ENCODE results near the gene CORO7.
"Not testable (repeated sequence)": the region's sequence is repeated elsewhere in the genome, so short reads cannot be mapped to it uniquely, and the experiment has no call there.

CORO7 gene

DNA sequence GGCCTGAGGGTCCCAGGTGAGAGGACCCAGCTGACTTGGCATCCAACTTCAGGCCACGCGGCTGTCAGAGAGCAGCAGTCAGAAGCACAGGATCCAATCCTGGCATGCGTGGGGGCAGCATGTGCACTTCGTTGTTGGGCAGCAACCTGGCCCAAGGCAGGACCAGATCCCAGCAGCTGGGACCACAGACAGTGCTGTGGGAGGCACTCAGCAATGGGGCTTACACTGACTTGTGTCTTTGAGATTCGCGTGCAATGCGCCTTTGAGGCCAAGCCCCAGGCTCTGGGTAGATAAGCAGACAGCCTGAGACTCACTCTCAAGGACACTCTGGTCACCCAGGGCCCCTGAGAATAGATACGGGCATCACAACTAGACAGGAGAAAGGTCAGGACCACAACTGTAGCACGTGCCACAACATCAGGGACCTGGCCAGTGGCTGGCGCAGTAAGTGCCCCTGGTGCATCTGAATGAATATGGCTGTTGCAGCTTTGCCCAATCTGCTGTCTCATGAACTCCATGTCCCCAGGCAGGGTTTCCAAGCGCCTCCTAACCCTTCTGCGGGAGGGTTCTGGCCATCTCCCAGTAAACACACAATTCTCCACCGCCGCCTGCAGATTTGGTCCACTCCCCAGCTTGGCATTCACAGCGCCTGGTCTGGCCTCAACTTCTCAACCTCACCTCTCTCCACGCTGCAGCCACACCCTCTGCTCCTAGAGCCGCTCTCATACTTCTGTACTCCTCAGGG, 68.5 kb downstream of the CORO7 start:
- H3K4me1 ChIP-seq (ENCODE audit: control insufficient read depth, insufficient read depth, low read length) = peaks cover 28% of the 10 kb centered on the region
- no peaks in the 10 kb centered on the region for H3K27me3 ChIP-seq (ENCODE audit: control insufficient read depth in 1 of 2, insufficient read depth in 2 of 2, low read length in 2 of 2)
- no peak overlapping the region for H3K4me3 ChIP-seq (ENCODE audit: low read length in 2 of 2)
- H3K36me3 ChIP-seq (ENCODE audit: control insufficient read depth in 2 of 2, insufficient read depth in 2 of 2, low read length in 2 of 2) = no peaks in the 10 kb centered on the region
- H3K9me3 ChIP-seq (ENCODE audit: control insufficient read depth in 2 of 2, low read length in 2 of 2) = no peaks in the 10 kb centered on the region
- no peak overlapping the region for H3K9ac ChIP-seq (ENCODE audit: low read length in 2 of 2)
- H3K27ac ChIP-seq (ENCODE audit: low read length) = peak overlapping the region; percentile 24

DNA sequence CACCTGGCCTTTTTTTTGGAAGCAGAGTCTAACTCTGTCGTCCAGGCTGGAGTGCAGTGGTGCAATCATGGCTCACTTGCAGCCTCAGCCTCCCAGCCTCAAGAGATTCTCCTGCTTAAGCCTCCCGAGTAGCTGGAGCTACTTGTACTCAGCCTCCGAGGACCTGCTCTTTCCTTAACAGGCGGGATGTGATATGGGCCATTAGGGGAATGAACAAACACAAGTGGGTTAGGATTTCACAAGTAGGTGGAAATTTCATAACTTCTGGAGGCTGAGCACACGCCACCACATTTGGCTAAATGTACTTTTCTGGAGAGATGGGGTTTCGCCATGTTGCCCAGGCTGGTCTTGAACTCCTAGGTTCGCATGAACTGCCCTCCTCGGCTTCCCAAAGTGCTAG, 69.4 kb downstream of the CORO7 start:
- Histone ChIP-seq H3K4me3 (ENCODE audit: low read length in 2 of 2) (no peak overlapping the region), H3K4me1 (ENCODE audit: control insufficient read depth, insufficient read depth, low read length) (peaks cover 29% of the 10 kb centered on the region), H3K9ac (ENCODE audit: low read length in 2 of 2) (no peak overlapping the region), H3K36me3 (ENCODE audit: control insufficient read depth in 2 of 2, insufficient read depth in 2 of 2, low read length in 2 of 2) (no peaks in the 10 kb centered on the region), H3K9me3 (ENCODE audit: control insufficient read depth in 2 of 2, low read length in 2 of 2) (no peaks in the 10 kb centered on the region), H3K27me3 (ENCODE audit: control insufficient read depth in 1 of 2, insufficient read depth in 2 of 2, low read length in 2 of 2) (no peaks in the 10 kb centered on the region), H3K27ac (ENCODE audit: low read length) (no peak overlapping the region)

DNA sequence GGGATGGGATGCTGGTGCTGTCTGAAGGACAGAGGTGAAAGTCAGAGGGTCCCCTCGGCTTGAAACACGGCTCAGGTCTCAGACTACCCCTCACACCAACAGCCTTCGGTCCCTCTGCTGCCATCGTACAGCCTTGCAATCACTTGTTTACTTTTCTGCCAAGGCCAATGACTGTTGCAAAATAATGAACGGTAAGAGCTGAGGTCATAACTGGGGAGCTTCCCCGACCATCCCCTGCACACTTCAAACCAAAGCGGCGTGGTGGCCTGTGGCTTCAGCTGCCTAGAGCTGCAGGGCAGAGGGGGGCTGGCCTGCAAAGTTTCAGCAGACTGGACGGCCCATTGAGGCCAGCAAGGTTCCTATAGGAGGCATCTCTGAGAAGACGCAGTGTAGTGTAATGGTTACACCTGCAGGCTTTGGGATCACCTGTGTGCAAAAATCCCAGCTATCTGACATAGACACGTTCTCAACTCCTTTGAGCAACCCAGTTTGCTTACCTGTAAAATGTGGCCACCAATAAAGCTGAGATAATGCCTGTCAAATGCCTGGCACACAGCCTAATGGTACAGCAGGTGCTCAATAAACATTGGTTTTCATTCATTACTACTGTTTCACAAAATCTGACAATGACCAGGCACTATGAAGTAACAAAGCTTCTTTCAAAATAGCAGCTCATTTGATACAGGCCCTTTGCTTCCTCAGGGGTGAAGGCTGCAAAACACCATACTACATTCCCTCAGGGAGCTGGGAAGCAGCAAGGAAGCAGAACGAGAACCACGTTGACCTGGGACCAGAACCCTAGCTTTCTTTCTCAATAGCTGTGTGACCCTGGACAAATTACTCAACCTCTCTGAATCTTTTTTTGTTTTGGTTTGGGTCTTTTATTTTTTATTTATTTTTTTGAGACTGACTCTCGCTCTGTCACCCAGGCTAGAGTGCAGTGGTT, 70.3 kb downstream of the CORO7 start:
- Histone ChIP-seq H3K27ac (ENCODE audit: low read length) (no peak overlapping the region), H3K9ac (ENCODE audit: low read length in 2 of 2) (no peak overlapping the region), H3K4me1 (ENCODE audit: control insufficient read depth, insufficient read depth, low read length) (peaks cover 25% of the 10 kb centered on the region), H3K9me3 (ENCODE audit: control insufficient read depth in 2 of 2, low read length in 2 of 2) (no peaks in the 10 kb centered on the region), H3K36me3 (ENCODE audit: control insufficient read depth in 2 of 2, insufficient read depth in 2 of 2, low read length in 2 of 2) (peaks cover 0 to 1% of the 10 kb centered on the region in 2 donors), H3K4me3 (ENCODE audit: low read length in 2 of 2) (no peak overlapping the region), H3K27me3 (ENCODE audit: control insufficient read depth in 1 of 2, insufficient read depth in 2 of 2, low read length in 2 of 2) (no peaks in the 10 kb centered on the region)

DNA sequence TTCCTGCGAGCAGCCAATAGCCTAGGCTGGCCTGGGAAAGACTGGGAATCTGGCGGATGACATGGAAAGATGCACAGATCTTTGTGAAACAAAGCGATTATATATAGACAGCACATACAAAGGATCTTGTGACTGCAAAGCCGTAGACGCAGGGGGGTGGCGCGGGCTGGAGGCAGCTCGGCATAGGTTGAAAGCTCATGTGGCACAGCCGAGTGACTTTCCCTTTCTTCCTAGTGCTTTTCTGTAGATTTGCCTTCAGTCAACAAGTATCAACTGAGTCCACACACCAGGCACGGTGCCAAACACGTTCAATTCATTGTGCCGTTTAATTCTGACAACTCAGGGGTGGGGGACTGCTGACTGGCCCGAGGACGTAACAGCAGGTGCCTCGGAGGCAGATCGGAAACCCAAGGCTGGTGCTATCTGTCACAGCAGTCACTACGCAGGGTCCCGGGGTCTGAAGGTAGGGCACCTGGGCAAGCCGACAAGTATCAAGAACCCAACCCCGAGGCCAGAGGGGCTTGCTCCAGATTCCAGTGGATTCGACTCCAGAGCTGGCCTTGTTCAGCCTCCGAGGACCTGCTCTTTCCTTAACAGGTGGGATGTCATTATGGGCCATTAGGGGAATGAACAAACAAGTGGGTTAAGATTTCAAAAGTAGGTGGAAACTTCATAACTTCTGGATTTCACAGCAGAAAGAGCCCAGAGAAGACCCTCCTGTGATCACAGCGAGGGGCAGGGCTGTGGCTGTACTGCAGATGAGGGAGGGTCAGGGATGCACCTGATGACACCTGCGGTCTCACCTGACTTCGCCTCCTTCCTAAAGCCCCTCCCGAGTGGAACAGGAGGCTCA, 71.2 kb downstream of the CORO7 start:
- no peak overlapping the region for H3K27ac ChIP-seq (ENCODE audit: low read length)
- no peaks in the 10 kb centered on the region for H3K27me3 ChIP-seq (ENCODE audit: control insufficient read depth in 1 of 2, insufficient read depth in 2 of 2, low read length in 2 of 2)
- no peaks in the 10 kb centered on the region for H3K9me3 ChIP-seq (ENCODE audit: control insufficient read depth in 2 of 2, low read length in 2 of 2)
- peaks cover 0 to 9% of the 10 kb centered on the region in 2 donors for H3K36me3 ChIP-seq (ENCODE audit: control insufficient read depth in 2 of 2, insufficient read depth in 2 of 2, low read length in 2 of 2)
- no peak overlapping the region for H3K9ac ChIP-seq (ENCODE audit: low read length in 2 of 2)
- H3K4me3 ChIP-seq (ENCODE audit: low read length in 2 of 2) = no peak overlapping the region
- peaks cover 19% of the 10 kb centered on the region for H3K4me1 ChIP-seq (ENCODE audit: control insufficient read depth, insufficient read depth, low read length)

DNA sequence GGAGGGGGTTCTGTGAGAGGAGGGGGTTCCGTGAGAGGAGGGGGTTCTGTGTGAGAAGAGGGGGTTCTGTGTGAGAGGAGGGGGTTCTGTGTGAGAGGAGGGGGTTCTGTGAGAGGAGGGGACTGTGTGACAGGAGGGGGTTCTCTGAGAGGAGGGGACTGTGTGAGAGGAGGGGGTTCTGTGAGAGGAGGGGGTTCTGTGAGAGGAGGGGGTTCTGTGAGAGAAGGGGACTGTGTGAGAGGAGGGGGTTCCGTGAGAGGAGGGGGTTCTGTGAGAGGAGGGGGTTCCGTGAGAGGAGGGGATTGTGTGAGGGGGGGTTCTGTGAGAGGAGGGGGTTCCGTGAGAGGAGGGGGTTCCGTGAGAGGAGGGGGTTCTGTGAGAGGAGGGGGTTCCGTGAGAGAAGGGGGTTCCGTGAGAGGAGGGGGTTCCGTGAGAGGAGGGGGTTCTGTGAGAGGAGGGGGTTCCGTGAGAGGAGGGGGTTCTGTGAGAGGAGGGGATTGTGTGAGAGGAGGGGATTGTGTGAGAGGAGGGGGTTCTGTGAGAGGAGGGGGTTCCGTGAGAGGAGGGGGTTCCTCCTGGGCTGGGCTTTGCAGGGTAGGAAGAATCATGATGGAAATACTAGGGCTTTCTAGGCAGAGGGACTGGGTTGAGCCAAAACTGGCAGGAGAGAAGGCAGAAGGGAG, 72.0 kb downstream of the CORO7 start:
- H3K27me3 ChIP-seq (ENCODE audit: control insufficient read depth in 1 of 2, insufficient read depth in 2 of 2, low read length in 2 of 2); H3K36me3 ChIP-seq (ENCODE audit: control insufficient read depth in 2 of 2, insufficient read depth in 2 of 2, low read length in 2 of 2); H3K27ac ChIP-seq (ENCODE audit: low read length); H3K9me3 ChIP-seq (ENCODE audit: control insufficient read depth in 2 of 2, low read length in 2 of 2); H3K4me3 ChIP-seq (ENCODE audit: low read length in 2 of 2); H3K9ac ChIP-seq (ENCODE audit: low read length in 2 of 2): not testable (repeated sequence)
- H3K4me1 ChIP-seq (ENCODE audit: control insufficient read depth, insufficient read depth, low read length) = peaks cover 18% of the 10 kb centered on the region

DNA sequence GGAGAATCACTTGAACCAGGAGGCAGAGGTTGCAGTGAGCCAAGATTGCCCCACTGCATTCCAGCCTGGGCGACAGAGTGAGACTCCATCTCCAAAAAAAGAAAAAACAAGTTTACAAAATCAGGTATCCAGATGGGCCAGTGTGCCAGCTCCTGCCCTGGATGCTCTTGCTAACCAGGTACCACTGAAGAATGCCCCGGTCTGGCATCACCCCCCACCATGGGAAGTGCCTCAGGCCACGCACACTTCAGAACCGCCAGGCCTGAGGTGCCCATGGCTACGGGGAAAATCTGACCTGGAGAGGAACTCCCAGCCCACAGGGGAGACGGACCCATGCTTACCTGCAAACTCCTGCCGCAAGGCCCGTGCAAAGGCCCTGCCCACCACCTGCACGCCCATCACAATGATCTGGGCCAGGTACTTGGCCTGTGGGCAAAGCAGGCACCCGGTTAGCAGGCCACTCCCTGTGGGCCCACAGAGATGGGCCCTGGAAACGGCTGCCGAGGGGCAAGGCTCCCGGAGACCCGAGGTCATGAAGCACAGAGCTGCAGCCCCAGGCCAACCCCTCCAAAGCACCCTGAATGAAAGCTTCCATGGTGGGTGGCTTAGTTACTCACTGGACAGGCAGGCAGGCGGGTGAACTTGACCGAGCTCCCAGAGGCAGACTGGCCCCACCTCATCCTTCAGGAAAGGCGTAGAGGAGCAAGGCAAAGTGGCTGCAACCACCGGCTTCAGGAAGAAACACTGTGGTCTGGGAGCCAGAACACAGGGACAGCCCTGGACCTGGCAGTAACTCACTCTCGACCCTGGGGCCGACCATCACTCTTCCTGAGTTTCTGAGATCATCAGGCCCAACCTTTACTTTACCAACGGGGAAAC, 73.3 kb downstream of the CORO7 start:
- peaks cover 0 to 9% of the 10 kb centered on the region in 2 donors for H3K36me3 ChIP-seq (ENCODE audit: control insufficient read depth in 2 of 2, insufficient read depth in 2 of 2, low read length in 2 of 2)
- no peaks in the 10 kb centered on the region for H3K9me3 ChIP-seq (ENCODE audit: control insufficient read depth in 2 of 2, low read length in 2 of 2)
- H3K4me1 ChIP-seq (ENCODE audit: control insufficient read depth, insufficient read depth, low read length) = peaks cover 18% of the 10 kb centered on the region
- H3K27me3 ChIP-seq (ENCODE audit: control insufficient read depth in 1 of 2, insufficient read depth in 2 of 2, low read length in 2 of 2) = no peaks in the 10 kb centered on the region
- H3K9ac ChIP-seq (ENCODE audit: low read length in 2 of 2) = no peak overlapping the region
- no peak overlapping the region for H3K4me3 ChIP-seq (ENCODE audit: low read length in 2 of 2)
- H3K27ac ChIP-seq (ENCODE audit: low read length) = no peak overlapping the region

DNA sequence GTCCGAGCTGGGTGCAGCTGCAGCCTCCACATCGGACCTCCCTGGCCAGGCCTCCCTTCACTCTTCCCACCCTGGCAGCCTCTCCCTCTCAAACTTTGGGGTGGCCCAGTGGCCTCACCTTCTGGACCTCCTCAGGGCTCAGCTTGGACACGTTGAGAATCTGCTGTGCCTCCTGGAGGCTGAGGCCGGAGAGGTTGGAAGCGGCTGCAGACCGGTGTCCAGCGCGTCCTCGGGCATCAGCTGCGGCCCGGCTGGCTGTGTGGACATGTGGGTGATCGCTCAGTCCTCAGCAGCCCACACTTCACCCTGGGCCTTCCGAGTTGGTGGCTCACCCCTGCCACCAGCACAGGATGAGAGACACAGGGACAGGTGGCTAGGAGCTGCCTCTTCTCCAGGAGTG, 75.1 kb downstream of the CORO7 start:
- H3K9ac ChIP-seq (ENCODE audit: low read length in 2 of 2) = no peak overlapping the region
- no peaks in the 10 kb centered on the region for H3K27me3 ChIP-seq (ENCODE audit: control insufficient read depth in 1 of 2, insufficient read depth in 2 of 2, low read length in 2 of 2)
- no peak overlapping the region for H3K4me3 ChIP-seq (ENCODE audit: low read length in 2 of 2)
- peaks cover 4 to 12% of the 10 kb centered on the region in 2 donors for H3K36me3 ChIP-seq (ENCODE audit: control insufficient read depth in 2 of 2, insufficient read depth in 2 of 2, low read length in 2 of 2)
- H3K27ac ChIP-seq (ENCODE audit: low read length) = no peak overlapping the region
- peaks cover 18% of the 10 kb centered on the region for H3K4me1 ChIP-seq (ENCODE audit: control insufficient read depth, insufficient read depth, low read length)
- H3K9me3 ChIP-seq (ENCODE audit: control insufficient read depth in 2 of 2, low read length in 2 of 2) = no peaks in the 10 kb centered on the region

GRCh38 chr16:4340443-4340842, 76.0 kb downstream of the CORO7 start:
- H3K36me3 ChIP-seq (ENCODE audit: control insufficient read depth in 2 of 2, insufficient read depth in 2 of 2, low read length in 2 of 2) = peaks cover 9 to 18% of the 10 kb centered on the region in 2 donors
- H3K9me3 ChIP-seq (ENCODE audit: control insufficient read depth in 2 of 2, low read length in 2 of 2) = no peaks in the 10 kb centered on the region
- H3K4me3 ChIP-seq (ENCODE audit: low read length in 2 of 2) = no peak overlapping the region
- H3K4me1 ChIP-seq (ENCODE audit: control insufficient read depth, insufficient read depth, low read length) = peaks cover 18% of the 10 kb centered on the region
- no peak overlapping the region for H3K9ac ChIP-seq (ENCODE audit: low read length in 2 of 2)
- no peak overlapping the region for H3K27ac ChIP-seq (ENCODE audit: low read length)
- H3K27me3 ChIP-seq (ENCODE audit: control insufficient read depth in 1 of 2, insufficient read depth in 2 of 2, low read length in 2 of 2) = no peaks in the 10 kb centered on the region

GRCh38 chr16:4339909-4340308, 76.5 kb downstream of the CORO7 start:
- Histone ChIP-seq H3K27me3 (ENCODE audit: control insufficient read depth in 1 of 2, insufficient read depth in 2 of 2, low read length in 2 of 2) (no peaks in the 10 kb centered on the region), H3K36me3 (ENCODE audit: control insufficient read depth in 2 of 2, insufficient read depth in 2 of 2, low read length in 2 of 2) (peaks cover 15 to 21% of the 10 kb centered on the region in 2 donors), H3K9ac (ENCODE audit: low read length in 2 of 2) (no peak overlapping the region), H3K27ac (ENCODE audit: low read length) (no peak overlapping the region), H3K4me3 (ENCODE audit: low read length in 2 of 2) (no peak overlapping the region), H3K4me1 (ENCODE audit: control insufficient read depth, insufficient read depth, low read length) (peaks cover 15% of the 10 kb centered on the region), H3K9me3 (ENCODE audit: control insufficient read depth in 2 of 2, low read length in 2 of 2) (no peaks in the 10 kb centered on the region)

All from stomach smooth muscle (tissue), 2 donors.